Activated naive CD4-positive, alpha-beta T cell treated with anti-CD3 and anti-CD28 coated beads, Interleukin-2, amount 10 ng/mL, durations not matched to agents 7 days and 5 days (primary cell): ENCODE data around the gene TMEM37.

Experiments used
- CTCF ChIA-PET: fragments of 350-600 bp; sonication (Branson Sonifier 250); formaldehyde crosslinking; loops from one replicate; lab custom pipeline; 2021; ENCODE audit warnings: antibody characterized with exemption; lab: Charles Lee
- DNase-seq: peaks from one replicate; pipeline ENCODE4 v3.0.0-alpha.2; 2020
- H3K27ac Mint-ChIP-seq: one replicate; pipeline ENCODE4 v1.8.0; 2021; ENCODE audit warnings: mild to moderate bottlenecking, moderate library complexity, mixed read lengths
- H3K27me3 Mint-ChIP-seq: one replicate; pipeline ENCODE4 v1.8.0; 2021; ENCODE audit warnings: mild to moderate bottlenecking, mixed read lengths
- H3K36me3 Mint-ChIP-seq: one replicate; pipeline ENCODE4 v1.8.0; 2021; ENCODE audit warnings: mixed read lengths
- H3K4me1 Mint-ChIP-seq: one replicate; pipeline ENCODE4 v1.8.0; 2021; ENCODE audit warnings: mixed read lengths
- H3K4me3 Mint-ChIP-seq: one replicate; pipeline ENCODE4 v1.8.0; 2021; ENCODE audit warnings: mild to moderate bottlenecking, moderate library complexity, mixed read lengths
- H3K9me3 Mint-ChIP-seq: one replicate; pipeline ENCODE4 v1.8.0; 2021; ENCODE audit warnings: mixed read lengths

Gene TMEM37

GRCh38 chr2:119480184-119480583, 48.5 kb downstream of the TMEM37 start:
- peaks cover 8% of the 10 kb centered on the region for H3K27me3 Mint-ChIP-seq
- no peak overlapping the region for H3K4me3 Mint-ChIP-seq
- CTCF ChIA-PET: no interaction called here
- H3K4me1 Mint-ChIP-seq: no peaks in the 10 kb centered on the region
- no peaks in the 10 kb centered on the region for H3K36me3 Mint-ChIP-seq
- H3K9me3 Mint-ChIP-seq: no peaks in the 10 kb centered on the region
- no peak for DNase-seq
- H3K27ac Mint-ChIP-seq: no peak overlapping the region

GRCh38 chr2:119480718-119481142, 49.1 kb downstream of the TMEM37 start:
- no peaks in the 10 kb centered on the region for H3K36me3 Mint-ChIP-seq
- H3K27ac Mint-ChIP-seq: no peak overlapping the region
- no peaks in the 10 kb centered on the region for H3K9me3 Mint-ChIP-seq
- no peak for DNase-seq
- H3K27me3 Mint-ChIP-seq: peaks cover 8% of the 10 kb centered on the region
- CTCF ChIA-PET: no interaction called here
- H3K4me3 Mint-ChIP-seq: no peak overlapping the region
- H3K4me1 Mint-ChIP-seq: no peaks in the 10 kb centered on the region

GRCh38 chr2:119481501-119482455, 50.1 kb downstream of the TMEM37 start:
- Mint-ChIP-seq H3K36me3 (no peaks in the 10 kb centered on the region), H3K4me1 (no peaks in the 10 kb centered on the region), H3K9me3 (no peaks in the 10 kb centered on the region), H3K27me3 (peaks cover 4% of the 10 kb centered on the region), H3K4me3 (no peak overlapping the region), H3K27ac (no peak overlapping the region)
- CTCF ChIA-PET: no interaction called here
- DNase-seq: no peak

- no peaks in the 10 kb centered on the region for H3K4me1 Mint-ChIP-seq
- H3K27ac Mint-ChIP-seq: no peak overlapping the region
- no peaks in the 10 kb centered on the region for H3K9me3 Mint-ChIP-seq
- H3K36me3 Mint-ChIP-seq: no peaks in the 10 kb centered on the region
- CTCF ChIA-PET: no interaction called here
- no peak for DNase-seq
- no peak overlapping the region for H3K4me3 Mint-ChIP-seq
- peaks cover 4% of the 10 kb centered on the region for H3K27me3 Mint-ChIP-seq
Measured at GRCh38 chr2:119482481-119483394, 51.1 kb downstream of the TMEM37 start.

- Mint-ChIP-seq H3K4me3 (no peak overlapping the region), H3K4me1 (no peaks in the 10 kb centered on the region), H3K27ac (no peak overlapping the region), H3K36me3 (no peaks in the 10 kb centered on the region), H3K27me3 (peaks cover 4% of the 10 kb centered on the region), H3K9me3 (no peaks in the 10 kb centered on the region)
- CTCF ChIA-PET: no interaction called here
- no peak for DNase-seq
Measured at GRCh38 chr2:119483395-119483753, 51.7 kb downstream of the TMEM37 start.

- Mint-ChIP-seq H3K4me3 (no peak overlapping the region), H3K27me3 (peaks cover 4% of the 10 kb centered on the region), H3K36me3 (no peaks in the 10 kb centered on the region), H3K27ac (no peak overlapping the region), H3K9me3 (no peaks in the 10 kb centered on the region), H3K4me1 (no peaks in the 10 kb centered on the region)
- CTCF ChIA-PET: no interaction called here
- no peak for DNase-seq
Measured at GRCh38 chr2:119483896-119484718, 52.5 kb downstream of the TMEM37 start.

- Mint-ChIP-seq H3K36me3 (no peaks in the 10 kb centered on the region), H3K27ac (no peak overlapping the region), H3K4me3 (no peak overlapping the region), H3K27me3 (peaks cover 4% of the 10 kb centered on the region), H3K4me1 (no peaks in the 10 kb centered on the region), H3K9me3 (no peaks in the 10 kb centered on the region)
- CTCF ChIA-PET: interaction anchor here (2.0 kb wide), 1 partner anchor 8 kb away, joined by 10 read pairs; no protein-coding TSS in a partner anchor
- DNase-seq: no peak
Measured at GRCh38 chr2:119484834-119485233, 53.2 kb downstream of the TMEM37 start.

- Mint-ChIP-seq H3K4me3 (no peak overlapping the region), H3K4me1 (no peaks in the 10 kb centered on the region), H3K27me3 (peaks cover 4% of the 10 kb centered on the region), H3K27ac (no peak overlapping the region), H3K36me3 (no peaks in the 10 kb centered on the region), H3K9me3 (no peaks in the 10 kb centered on the region)
- CTCF ChIA-PET: interaction anchor here (2.0 kb wide), 1 partner anchor 9 kb away, joined by 10 read pairs; no protein-coding TSS in a partner anchor
- no peak for DNase-seq
Measured at GRCh38 chr2:119485336-119486110, 53.9 kb downstream of the TMEM37 start.

GRCh38 chr2:119486196-119486827, 54.7 kb downstream of the TMEM37 start:
- no peak overlapping the region for H3K4me3 Mint-ChIP-seq
- CTCF ChIA-PET: interaction anchor here (2.0 kb wide), 1 partner anchor 10 kb away, joined by 10 read pairs; no protein-coding TSS in a partner anchor
- H3K27ac Mint-ChIP-seq: no peak overlapping the region
- H3K9me3 Mint-ChIP-seq: no peaks in the 10 kb centered on the region
- DNase-seq: no peak
- H3K27me3 Mint-ChIP-seq: peaks cover 4% of the 10 kb centered on the region
- no peaks in the 10 kb centered on the region for H3K4me1 Mint-ChIP-seq
- H3K36me3 Mint-ChIP-seq: no peaks in the 10 kb centered on the region

GRCh38 chr2:119486886-119487285, 55.2 kb downstream of the TMEM37 start:
- Mint-ChIP-seq H3K4me3 (no peak overlapping the region), H3K27me3 (peaks cover 4% of the 10 kb centered on the region), H3K36me3 (no peaks in the 10 kb centered on the region), H3K4me1 (no peaks in the 10 kb centered on the region), H3K9me3 (no peaks in the 10 kb centered on the region), H3K27ac (no peak overlapping the region)
- DNase-seq: no peak
- CTCF ChIA-PET: interaction anchor here (2.0 kb wide), 1 partner anchor 10 kb away, joined by 10 read pairs; no protein-coding TSS in a partner anchor

GRCh38 chr2:119487434-119488244, 56.0 kb downstream of the TMEM37 start:
- H3K27ac Mint-ChIP-seq: no peak overlapping the region
- no peaks in the 10 kb centered on the region for H3K9me3 Mint-ChIP-seq
- no peak overlapping the region for H3K4me3 Mint-ChIP-seq
- DNase-seq: no peak
- H3K27me3 Mint-ChIP-seq: peaks cover 4% of the 10 kb centered on the region
- no peaks in the 10 kb centered on the region for H3K4me1 Mint-ChIP-seq
- no peaks in the 10 kb centered on the region for H3K36me3 Mint-ChIP-seq
- CTCF ChIA-PET: no interaction called here
